ENCODE measurements around the gene KLHL29. TPM values are rescaled to one million over a fixed set of nuclear protein-coding genes. Genes with fewer than 3 reads are reported as not detected.

The KLHL29 gene
- total RNA-seq, 4 donors from 2014 or later, result 10.1 to 27.3 (median 15.7) TPM

- H3K4me3 ChIP-seq (ENCODE audit: low read depth, poor library complexity, severe bottlenecking), result no peak overlapping the region
- TF ChIP-seq POLR2A (IDR thresholded peaks at IDR 0.05) (no peak), CTCF (IDR thresholded peaks at IDR 0.05) (no peak)
- intact Hi-C loops (cut with DNase I; ENCODE audit: low total_unique reads), result no loop called here
- 59 to 70% methylated on average over 10 to 12 of the region's 12 CpGs for WGBS, 2 donors
- no peak for DNase-seq (ENCODE audit: low spot score in 2 of 2)
Observed at GRCh38 chr2:23685181-23685580, 300.2 kb downstream of the KLHL29 start.

GRCh38 chr2:23685706-23686105 is 300.7 kb downstream of the KLHL29 start:
- TF ChIP-seq POLR2A (IDR thresholded peaks at IDR 0.05) (no peak), CTCF (IDR thresholded peaks at IDR 0.05) (no peak)
- intact Hi-C loops (cut with DNase I; ENCODE audit: low total_unique reads), result no loop called here
- 93% methylated on average over 9 of the region's 9 CpGs for WGBS, 2 donors
- no peak for DNase-seq (ENCODE audit: low spot score in 2 of 2)
- no peak overlapping the region for H3K4me3 ChIP-seq (ENCODE audit: low read depth, poor library complexity, severe bottlenecking)

GRCh38 chr2:23686405-23687029 is 301.5 kb downstream of the KLHL29 start:
- no peak for TF ChIP-seq POLR2A (IDR thresholded peaks at IDR 0.05)
- TF ChIP-seq CTCF (IDR thresholded peaks at IDR 0.05), result no peak

GRCh38 chr2:23687214-23687613 is 302.2 kb downstream of the KLHL29 start:
- no peak overlapping the region for H3K4me3 ChIP-seq (ENCODE audit: low read depth, poor library complexity, severe bottlenecking)
- no peak for DNase-seq (ENCODE audit: low spot score in 2 of 2)
- 90 to 94% methylated on average over 5 to 8 of the region's 9 CpGs for WGBS, 2 donors
- TF ChIP-seq CTCF (IDR thresholded peaks at IDR 0.05) (no peak), POLR2A (IDR thresholded peaks at IDR 0.05) (no peak)
- intact Hi-C loops (cut with DNase I; ENCODE audit: low total_unique reads), result no loop called here

More at GRCh38 chr2:23686405-23687029, 301.5 kb downstream of the KLHL29 start:
- 93% methylated on average over 13 of the region's 13 CpGs for WGBS, 2 donors
- intact Hi-C loops (cut with DNase I; ENCODE audit: low total_unique reads), result no loop called here
- DNase-seq (ENCODE audit: low spot score in 2 of 2), result no peak
- H3K4me3 ChIP-seq (ENCODE audit: low read depth, poor library complexity, severe bottlenecking), result no peak overlapping the region

GRCh38 chr2:23687713-23688112 is 302.7 kb downstream of the KLHL29 start:
- intact Hi-C loops (cut with DNase I; ENCODE audit: low total_unique reads), result no loop called here
- WGBS, 2 donors, result 91 to 93% methylated on average over 14 of the region's 14 CpGs
- no peak for TF ChIP-seq POLR2A (IDR thresholded peaks at IDR 0.05)
- no peak for TF ChIP-seq CTCF (IDR thresholded peaks at IDR 0.05)
- DNase-seq (ENCODE audit: low spot score in 2 of 2), result no peak
- no peak overlapping the region for H3K4me3 ChIP-seq (ENCODE audit: low read depth, poor library complexity, severe bottlenecking)
